Measurements from ENCODE around the gene GBP2. TPM values are rescaled to one million over a fixed set of nuclear protein-coding genes. Genes with fewer than 3 reads are reported as not detected.

GBP2 gene, protein sequence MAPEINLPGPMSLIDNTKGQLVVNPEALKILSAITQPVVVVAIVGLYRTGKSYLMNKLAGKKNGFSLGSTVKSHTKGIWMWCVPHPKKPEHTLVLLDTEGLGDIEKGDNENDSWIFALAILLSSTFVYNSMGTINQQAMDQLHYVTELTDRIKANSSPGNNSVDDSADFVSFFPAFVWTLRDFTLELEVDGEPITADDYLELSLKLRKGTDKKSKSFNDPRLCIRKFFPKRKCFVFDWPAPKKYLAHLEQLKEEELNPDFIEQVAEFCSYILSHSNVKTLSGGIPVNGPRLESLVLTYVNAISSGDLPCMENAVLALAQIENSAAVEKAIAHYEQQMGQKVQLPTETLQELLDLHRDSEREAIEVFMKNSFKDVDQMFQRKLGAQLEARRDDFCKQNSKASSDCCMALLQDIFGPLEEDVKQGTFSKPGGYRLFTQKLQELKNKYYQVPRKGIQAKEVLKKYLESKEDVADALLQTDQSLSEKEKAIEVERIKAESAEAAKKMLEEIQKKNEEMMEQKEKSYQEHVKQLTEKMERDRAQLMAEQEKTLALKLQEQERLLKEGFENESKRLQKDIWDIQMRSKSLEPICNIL
- total RNA-seq (ENCODE audit: unreplicated experiment): not detected
- long read RNA-seq: 0 reads

DNA sequence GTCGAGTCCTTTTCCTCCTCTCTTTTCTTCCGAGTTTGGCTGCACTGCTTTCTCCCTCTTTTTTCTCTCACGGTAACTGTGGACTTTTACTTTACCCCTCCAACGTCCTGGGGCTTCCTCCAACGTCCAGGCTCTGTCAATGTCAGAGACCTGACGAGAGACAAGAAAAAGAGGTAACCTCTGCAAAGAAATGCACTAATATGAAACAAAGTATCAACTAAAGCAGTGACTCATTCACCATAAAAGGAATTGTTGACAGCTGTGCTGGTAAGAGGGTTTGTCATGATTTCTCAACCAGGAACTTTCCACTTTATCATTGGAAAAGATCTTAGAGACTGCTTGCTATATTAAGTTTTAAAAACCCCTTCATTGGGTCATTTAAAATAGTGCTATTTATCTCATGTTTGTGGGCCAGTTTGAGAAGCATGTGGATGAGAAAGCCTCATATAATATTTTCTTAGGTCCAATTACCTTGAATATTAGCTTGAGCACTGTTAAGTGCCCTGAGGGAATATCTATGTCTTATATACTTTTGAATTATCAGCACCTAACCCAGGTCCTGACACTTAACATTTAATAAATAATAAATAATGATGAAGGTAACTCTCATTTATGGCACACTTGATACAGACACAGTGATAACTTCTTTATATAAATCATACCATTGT is at the start of gene GBP2:
GBP2 (minus strand) TSS at position 202 of the 668 bp plus-strand sequence. CDS start 4,148 bp downstream, outside the sequence.
- peaks cover 4% of the 10 kb centered on the region for H3K36me3 Mint-ChIP-seq (ENCODE audit: unreplicated experiment)
- no peaks in the 10 kb centered on the region for H3K4me1 Mint-ChIP-seq (ENCODE audit: low read depth, unreplicated experiment)
- no peak within 1 kb of the TSS for H3K4me3 Mint-ChIP-seq (ENCODE audit: unreplicated experiment)
- TF ChIP-seq, protein P1, sequence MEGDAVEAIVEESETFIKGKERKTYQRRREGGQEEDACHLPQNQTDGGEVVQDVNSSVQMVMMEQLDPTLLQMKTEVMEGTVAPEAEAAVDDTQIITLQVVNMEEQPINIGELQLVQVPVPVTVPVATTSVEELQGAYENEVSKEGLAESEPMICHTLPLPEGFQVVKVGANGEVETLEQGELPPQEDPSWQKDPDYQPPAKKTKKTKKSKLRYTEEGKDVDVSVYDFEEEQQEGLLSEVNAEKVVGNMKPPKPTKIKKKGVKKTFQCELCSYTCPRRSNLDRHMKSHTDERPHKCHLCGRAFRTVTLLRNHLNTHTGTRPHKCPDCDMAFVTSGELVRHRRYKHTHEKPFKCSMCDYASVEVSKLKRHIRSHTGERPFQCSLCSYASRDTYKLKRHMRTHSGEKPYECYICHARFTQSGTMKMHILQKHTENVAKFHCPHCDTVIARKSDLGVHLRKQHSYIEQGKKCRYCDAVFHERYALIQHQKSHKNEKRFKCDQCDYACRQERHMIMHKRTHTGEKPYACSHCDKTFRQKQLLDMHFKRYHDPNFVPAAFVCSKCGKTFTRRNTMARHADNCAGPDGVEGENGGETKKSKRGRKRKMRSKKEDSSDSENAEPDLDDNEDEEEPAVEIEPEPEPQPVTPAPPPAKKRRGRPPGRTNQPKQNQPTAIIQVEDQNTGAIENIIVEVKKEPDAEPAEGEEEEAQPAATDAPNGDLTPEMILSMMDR (IDR thresholded peaks at IDR 0.05; ENCODE audit: partially characterized antibody, unreplicated experiment): no peak
- H3K9me3 Mint-ChIP-seq (ENCODE audit: unreplicated experiment): no peaks in the 10 kb centered on the region
- H3K27me3 Mint-ChIP-seq (ENCODE audit: unreplicated experiment): no peaks in the 10 kb centered on the region
- no peak for DNase-seq
- no peak within 1 kb of the TSS for H3K27ac Mint-ChIP-seq (ENCODE audit: unreplicated experiment)

DNA sequence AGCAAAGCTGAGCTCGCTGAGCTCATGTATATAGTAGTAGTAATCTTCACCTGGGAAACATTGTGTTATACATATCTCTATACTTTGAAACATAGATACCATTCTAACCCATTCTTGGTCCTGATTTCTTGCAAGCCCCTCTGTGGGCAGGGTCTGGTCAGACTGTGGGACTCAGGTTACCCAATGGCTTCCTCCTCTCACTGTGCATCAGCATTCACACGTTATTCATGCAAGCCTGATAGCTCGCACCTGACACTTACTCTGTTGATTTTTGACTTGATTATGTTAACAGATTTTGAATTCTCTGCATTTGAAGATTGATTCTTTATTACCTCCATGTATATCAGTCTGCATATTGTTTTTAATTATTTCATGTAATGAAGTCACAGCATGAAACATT is 48.6 kb upstream of the GBP2 start:
- Mint-ChIP-seq H3K27ac (ENCODE audit: unreplicated experiment) (no peak overlapping the region), H3K36me3 (ENCODE audit: unreplicated experiment) (no peaks in the 10 kb centered on the region), H3K27me3 (ENCODE audit: unreplicated experiment) (peaks cover 2% of the 10 kb centered on the region), H3K9me3 (ENCODE audit: unreplicated experiment) (no peaks in the 10 kb centered on the region), H3K4me3 (ENCODE audit: unreplicated experiment) (no peak overlapping the region), H3K4me1 (ENCODE audit: low read depth, unreplicated experiment) (no peaks in the 10 kb centered on the region)
- no peak for DNase-seq
- TF ChIP-seq, protein P1 (IDR thresholded peaks at IDR 0.05; ENCODE audit: partially characterized antibody, unreplicated experiment): no peak

DNA sequence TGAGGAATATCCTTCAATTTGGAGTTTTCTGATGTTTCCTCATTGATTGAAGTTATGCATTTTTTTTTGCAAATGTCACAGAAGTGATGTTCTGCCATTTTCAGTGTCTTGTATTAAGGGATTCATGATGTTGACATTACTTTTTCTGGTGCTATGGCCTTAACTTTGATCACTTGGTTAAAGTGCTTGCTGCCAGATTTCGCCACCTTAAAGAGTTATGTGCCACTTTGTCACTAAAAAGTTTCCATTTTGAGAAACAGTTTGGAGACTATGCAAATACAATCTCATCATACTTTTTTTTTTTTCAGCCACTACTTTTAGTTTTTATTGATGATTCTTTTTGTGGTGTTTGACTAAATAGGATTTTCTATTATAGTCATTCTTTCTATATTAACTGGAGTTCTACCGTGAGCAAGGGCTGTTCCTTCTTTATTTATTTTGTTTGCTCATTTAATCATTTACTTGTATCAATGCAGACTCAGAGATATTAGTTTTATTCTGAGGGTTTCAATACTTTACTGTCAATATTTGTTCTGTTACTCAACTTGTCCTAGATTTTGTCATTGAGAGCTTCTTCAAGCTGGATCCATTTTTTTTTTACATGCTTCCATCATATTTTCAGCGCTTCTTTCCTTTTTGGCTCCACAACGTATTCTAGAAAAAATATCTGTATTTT is 46.7 kb upstream of the GBP2 start:
- DNase-seq: no peak
- Mint-ChIP-seq H3K9me3 (ENCODE audit: unreplicated experiment) (no peaks in the 10 kb centered on the region), H3K27me3 (ENCODE audit: unreplicated experiment) (peaks cover 2% of the 10 kb centered on the region), H3K4me1 (ENCODE audit: low read depth, unreplicated experiment) (no peaks in the 10 kb centered on the region), H3K4me3 (ENCODE audit: unreplicated experiment) (no peak overlapping the region), H3K36me3 (ENCODE audit: unreplicated experiment) (no peaks in the 10 kb centered on the region), H3K27ac (ENCODE audit: unreplicated experiment) (no peak overlapping the region)
- TF ChIP-seq, protein P1 (IDR thresholded peaks at IDR 0.05; ENCODE audit: partially characterized antibody, unreplicated experiment): no peak

DNA sequence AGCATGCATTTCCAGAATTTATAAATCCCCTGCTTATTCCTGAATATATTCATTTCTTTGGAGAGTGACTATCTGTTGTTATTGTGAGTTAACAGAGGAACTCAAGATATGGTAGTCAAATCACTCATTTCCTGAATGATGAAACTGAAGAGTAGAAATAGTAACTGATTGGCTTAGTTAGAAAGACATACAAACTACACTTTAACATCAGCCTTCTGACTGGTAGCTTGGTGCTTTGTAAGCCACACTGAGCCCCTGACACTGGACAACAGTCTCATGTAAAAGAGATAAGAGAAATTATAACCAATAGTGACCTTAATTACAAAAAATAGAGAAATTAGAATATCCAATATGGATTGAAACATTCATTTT is 45.1 kb upstream of the GBP2 start:
- Mint-ChIP-seq H3K27me3 (ENCODE audit: unreplicated experiment) (no peaks in the 10 kb centered on the region), H3K4me3 (ENCODE audit: unreplicated experiment) (no peak overlapping the region), H3K9me3 (ENCODE audit: unreplicated experiment) (no peaks in the 10 kb centered on the region), H3K36me3 (ENCODE audit: unreplicated experiment) (no peaks in the 10 kb centered on the region), H3K4me1 (ENCODE audit: low read depth, unreplicated experiment) (no peaks in the 10 kb centered on the region), H3K27ac (ENCODE audit: unreplicated experiment) (no peak overlapping the region)
- DNase-seq: no peak
- TF ChIP-seq, protein P1 (IDR thresholded peaks at IDR 0.05; ENCODE audit: partially characterized antibody, unreplicated experiment): no peak
